GM21390 (cell line): ENCODE measurements around the gene TOP1.
"Not testable (repeated sequence)": the region's sequence is repeated elsewhere in the genome, so short reads cannot be mapped to it uniquely, and the experiment has no call there.

Source experiments
- ATAC-seq: cut with Tn5 transposase; IDR thresholded peaks from one replicate; pipeline ENCODE4 v1.9.1; 2021; ENCODE audit not compliant: unreplicated experiment

TOP1 gene

GRCh38 chr20:41089555-41089954 lies 60.9 kb downstream of the TOP1 start:
- ATAC-seq = no peak

GRCh38 chr20:41091927-41092326 lies 63.3 kb downstream of the TOP1 start:
- no peak for ATAC-seq

- ATAC-seq = no peak
Observed at GRCh38 chr20:41094353-41095055, 65.9 kb downstream of the TOP1 start.

- ATAC-seq = no peak
Observed at GRCh38 chr20:41095110-41095969, 66.7 kb downstream of the TOP1 start.

GRCh38 chr20:41098703-41099250 lies 70.2 kb downstream of the TOP1 start:
- ATAC-seq = no peak

- no peak for ATAC-seq
Observed at GRCh38 chr20:41100001-41100480, 71.4 kb downstream of the TOP1 start.

GRCh38 chr20:41101660-41102059 lies 73.0 kb downstream of the TOP1 start:
- no peak for ATAC-seq

- no peak for ATAC-seq
Observed at GRCh38 chr20:41108531-41108930, 79.9 kb downstream of the TOP1 start.

- ATAC-seq = no peak
Observed at GRCh38 chr20:41110012-41110411, 81.4 kb downstream of the TOP1 start.

GRCh38 chr20:41110930-41111577 lies 82.4 kb downstream of the TOP1 start:
- no peak for ATAC-seq

- no peak for ATAC-seq
Observed at GRCh38 chr20:41111578-41111951, 82.9 kb downstream of the TOP1 start.

- no peak for ATAC-seq
Observed at GRCh38 chr20:41116282-41116956, 87.8 kb downstream of the TOP1 start.

GRCh38 chr20:41118159-41118558 lies 89.5 kb downstream of the TOP1 start:
- not testable (repeated sequence) for ATAC-seq

GRCh38 chr20:41118632-41119031 lies 90.0 kb downstream of the TOP1 start:
- no peak for ATAC-seq

- ATAC-seq = no peak
Observed at GRCh38 chr20:41119614-41120561, 91.3 kb downstream of the TOP1 start.

GRCh38 chr20:41121399-41121798 lies 92.8 kb downstream of the TOP1 start:
- ATAC-seq = no peak

- ATAC-seq = no peak
Observed at GRCh38 chr20:41123631-41124030, 95.0 kb downstream of the TOP1 start.

- no peak for ATAC-seq
Observed at GRCh38 chr20:41124451-41125094, 96.0 kb downstream of the TOP1 start.
